H1 (cell line): Measurements from ENCODE around the gene AHR. TPM values are rescaled to one million over a fixed set of nuclear protein-coding genes. Genes with fewer than 3 reads are reported as not detected.

Source experiments
- CBX5 ChIP-seq: fragments of 300-800, 300-1000 bp; sonication (generic); IDR thresholded peaks from 2 replicates; pipeline ENCODE4 v1.7.1; 2016; ENCODE audit warnings: antibody characterized with exemption, low read length, low read depth
- CBX8 ChIP-seq: fragments of 300-800, 300-1000 bp; sonication (generic); IDR thresholded peaks from 2 replicates; pipeline ENCODE4 v1.7.1; 2016; ENCODE audit warnings: low read depth, low read length, borderline replicate concordance
- CREB1 ChIP-seq: IDR thresholded peaks from 2 replicates; pipeline ENCODE4 v1.6.1; 2012; ENCODE audit warnings: inconsistent platforms
- NANOG ChIP-seq: IDR thresholded peaks from 2 replicates; pipeline ENCODE4 v1.6.1; 2011; ENCODE audit warnings: low read length, low read depth, mild to moderate bottlenecking, inconsistent platforms; ENCODE audit not compliant: insufficient read depth, poor library complexity, severe bottlenecking
- POU5F1 ChIP-seq: IDR thresholded peaks from 2 replicates; pipeline ENCODE4 v1.6.1; 2011; ENCODE audit warnings: low read depth, mild to moderate bottlenecking, low read length, moderate library complexity
- SP4 ChIP-seq: IDR thresholded peaks from 2 replicates; pipeline ENCODE4 v1.6.1; 2012; ENCODE audit warnings: low read length, inconsistent platforms
- polyA plus RNA-seq, 7 experiments: library from polyadenylated mRNA; depleted of rRNA in 3 of 7; stranded (reverse) in 5 of 7; unstranded in 2 of 7; fragments of >200 nt in 5 of 7; fragments of 200-250 nt in 2 of 7; gene quantifications; 1 replicate in 5 of 7; 2 replicates in 1 of 7; 4 replicates in 1 of 7; pipeline versions ENCODE4 v1.2.1 to v1.2.3, GENCODE V29; 2011 to 2013; ENCODE audit warnings: missing spikeins in 2 of 7, mixed read lengths in 2 of 7
- total RNA-seq: library from RNA; stranded (reverse); fragmentation: NEBNext Ultra II Directional; extraction: Animal tissue kit (Norgen Biotek cat#: 25700); gene quantifications from 2 replicates; pipeline ENCODE4 v1.2.1, GENCODE V29; 2021
- TF ChIP-seq, protein P1 (sequence below): fragments of 300-600 bp; sonication (generic); IDR thresholded peaks from 2 replicates; pipeline ENCODE4 v1.7.1; 2012; ENCODE audit warnings: low read length, moderate library complexity, mild to moderate bottlenecking, inconsistent platforms; ENCODE audit not compliant: insufficient replicate concordance

Gene AHR
- total and polyA plus RNA-seq, 2 of the 8 experiments (the other 6 are each of a cell fraction or from before 2014, with no cell fraction given) = 1.4 to 9.7 TPM

DNA sequence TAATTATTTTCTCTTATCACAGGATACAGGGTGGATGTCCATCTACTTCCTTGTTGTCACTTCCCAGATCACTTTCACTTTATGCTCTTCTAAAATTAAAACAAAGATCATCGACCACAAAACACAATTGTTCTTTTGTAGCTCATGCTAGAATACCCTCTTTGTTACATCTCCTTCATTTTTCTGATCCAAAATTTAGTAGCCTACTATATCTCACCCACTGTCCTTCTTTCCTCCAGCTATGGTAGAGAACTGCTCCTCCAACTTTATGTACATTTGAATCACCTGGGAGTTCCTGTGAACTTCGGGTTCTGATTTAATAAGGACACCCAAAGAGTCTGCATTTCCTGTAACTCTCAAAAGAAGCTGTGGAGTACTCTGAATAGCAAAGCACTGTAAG, 1.2 kb upstream of the AHR start (continued):
- TF ChIP-seq CBX5 (no peak), SP4 (no peak), POU5F1 (no peak), CBX8 (no peak), CREB1 (no peak), NANOG (no peak)
- TF ChIP-seq, protein P1, sequence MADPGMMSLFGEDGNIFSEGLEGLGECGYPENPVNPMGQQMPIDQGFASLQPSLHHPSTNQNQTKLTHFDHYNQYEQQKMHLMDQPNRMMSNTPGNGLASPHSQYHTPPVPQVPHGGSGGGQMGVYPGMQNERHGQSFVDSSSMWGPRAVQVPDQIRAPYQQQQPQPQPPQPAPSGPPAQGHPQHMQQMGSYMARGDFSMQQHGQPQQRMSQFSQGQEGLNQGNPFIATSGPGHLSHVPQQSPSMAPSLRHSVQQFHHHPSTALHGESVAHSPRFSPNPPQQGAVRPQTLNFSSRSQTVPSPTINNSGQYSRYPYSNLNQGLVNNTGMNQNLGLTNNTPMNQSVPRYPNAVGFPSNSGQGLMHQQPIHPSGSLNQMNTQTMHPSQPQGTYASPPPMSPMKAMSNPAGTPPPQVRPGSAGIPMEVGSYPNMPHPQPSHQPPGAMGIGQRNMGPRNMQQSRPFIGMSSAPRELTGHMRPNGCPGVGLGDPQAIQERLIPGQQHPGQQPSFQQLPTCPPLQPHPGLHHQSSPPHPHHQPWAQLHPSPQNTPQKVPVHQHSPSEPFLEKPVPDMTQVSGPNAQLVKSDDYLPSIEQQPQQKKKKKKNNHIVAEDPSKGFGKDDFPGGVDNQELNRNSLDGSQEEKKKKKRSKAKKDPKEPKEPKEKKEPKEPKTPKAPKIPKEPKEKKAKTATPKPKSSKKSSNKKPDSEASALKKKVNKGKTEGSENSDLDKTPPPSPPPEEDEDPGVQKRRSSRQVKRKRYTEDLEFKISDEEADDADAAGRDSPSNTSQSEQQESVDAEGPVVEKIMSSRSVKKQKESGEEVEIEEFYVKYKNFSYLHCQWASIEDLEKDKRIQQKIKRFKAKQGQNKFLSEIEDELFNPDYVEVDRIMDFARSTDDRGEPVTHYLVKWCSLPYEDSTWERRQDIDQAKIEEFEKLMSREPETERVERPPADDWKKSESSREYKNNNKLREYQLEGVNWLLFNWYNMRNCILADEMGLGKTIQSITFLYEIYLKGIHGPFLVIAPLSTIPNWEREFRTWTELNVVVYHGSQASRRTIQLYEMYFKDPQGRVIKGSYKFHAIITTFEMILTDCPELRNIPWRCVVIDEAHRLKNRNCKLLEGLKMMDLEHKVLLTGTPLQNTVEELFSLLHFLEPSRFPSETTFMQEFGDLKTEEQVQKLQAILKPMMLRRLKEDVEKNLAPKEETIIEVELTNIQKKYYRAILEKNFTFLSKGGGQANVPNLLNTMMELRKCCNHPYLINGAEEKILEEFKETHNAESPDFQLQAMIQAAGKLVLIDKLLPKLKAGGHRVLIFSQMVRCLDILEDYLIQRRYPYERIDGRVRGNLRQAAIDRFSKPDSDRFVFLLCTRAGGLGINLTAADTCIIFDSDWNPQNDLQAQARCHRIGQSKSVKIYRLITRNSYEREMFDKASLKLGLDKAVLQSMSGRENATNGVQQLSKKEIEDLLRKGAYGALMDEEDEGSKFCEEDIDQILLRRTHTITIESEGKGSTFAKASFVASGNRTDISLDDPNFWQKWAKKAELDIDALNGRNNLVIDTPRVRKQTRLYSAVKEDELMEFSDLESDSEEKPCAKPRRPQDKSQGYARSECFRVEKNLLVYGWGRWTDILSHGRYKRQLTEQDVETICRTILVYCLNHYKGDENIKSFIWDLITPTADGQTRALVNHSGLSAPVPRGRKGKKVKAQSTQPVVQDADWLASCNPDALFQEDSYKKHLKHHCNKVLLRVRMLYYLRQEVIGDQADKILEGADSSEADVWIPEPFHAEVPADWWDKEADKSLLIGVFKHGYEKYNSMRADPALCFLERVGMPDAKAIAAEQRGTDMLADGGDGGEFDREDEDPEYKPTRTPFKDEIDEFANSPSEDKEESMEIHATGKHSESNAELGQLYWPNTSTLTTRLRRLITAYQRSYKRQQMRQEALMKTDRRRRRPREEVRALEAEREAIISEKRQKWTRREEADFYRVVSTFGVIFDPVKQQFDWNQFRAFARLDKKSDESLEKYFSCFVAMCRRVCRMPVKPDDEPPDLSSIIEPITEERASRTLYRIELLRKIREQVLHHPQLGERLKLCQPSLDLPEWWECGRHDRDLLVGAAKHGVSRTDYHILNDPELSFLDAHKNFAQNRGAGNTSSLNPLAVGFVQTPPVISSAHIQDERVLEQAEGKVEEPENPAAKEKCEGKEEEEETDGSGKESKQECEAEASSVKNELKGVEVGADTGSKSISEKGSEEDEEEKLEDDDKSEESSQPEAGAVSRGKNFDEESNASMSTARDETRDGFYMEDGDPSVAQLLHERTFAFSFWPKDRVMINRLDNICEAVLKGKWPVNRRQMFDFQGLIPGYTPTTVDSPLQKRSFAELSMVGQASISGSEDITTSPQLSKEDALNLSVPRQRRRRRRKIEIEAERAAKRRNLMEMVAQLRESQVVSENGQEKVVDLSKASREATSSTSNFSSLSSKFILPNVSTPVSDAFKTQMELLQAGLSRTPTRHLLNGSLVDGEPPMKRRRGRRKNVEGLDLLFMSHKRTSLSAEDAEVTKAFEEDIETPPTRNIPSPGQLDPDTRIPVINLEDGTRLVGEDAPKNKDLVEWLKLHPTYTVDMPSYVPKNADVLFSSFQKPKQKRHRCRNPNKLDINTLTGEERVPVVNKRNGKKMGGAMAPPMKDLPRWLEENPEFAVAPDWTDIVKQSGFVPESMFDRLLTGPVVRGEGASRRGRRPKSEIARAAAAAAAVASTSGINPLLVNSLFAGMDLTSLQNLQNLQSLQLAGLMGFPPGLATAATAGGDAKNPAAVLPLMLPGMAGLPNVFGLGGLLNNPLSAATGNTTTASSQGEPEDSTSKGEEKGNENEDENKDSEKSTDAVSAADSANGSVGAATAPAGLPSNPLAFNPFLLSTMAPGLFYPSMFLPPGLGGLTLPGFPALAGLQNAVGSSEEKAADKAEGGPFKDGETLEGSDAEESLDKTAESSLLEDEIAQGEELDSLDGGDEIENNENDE = no peak
